GM21390 (cell line): ENCODE measurements around the gene ITGA3.

Source experiments
- ATAC-seq: cut with Tn5 transposase; IDR thresholded peaks from one replicate; pipeline ENCODE4 v1.9.1; 2021; ENCODE audit not compliant: unreplicated experiment

Gene ITGA3

DNA sequence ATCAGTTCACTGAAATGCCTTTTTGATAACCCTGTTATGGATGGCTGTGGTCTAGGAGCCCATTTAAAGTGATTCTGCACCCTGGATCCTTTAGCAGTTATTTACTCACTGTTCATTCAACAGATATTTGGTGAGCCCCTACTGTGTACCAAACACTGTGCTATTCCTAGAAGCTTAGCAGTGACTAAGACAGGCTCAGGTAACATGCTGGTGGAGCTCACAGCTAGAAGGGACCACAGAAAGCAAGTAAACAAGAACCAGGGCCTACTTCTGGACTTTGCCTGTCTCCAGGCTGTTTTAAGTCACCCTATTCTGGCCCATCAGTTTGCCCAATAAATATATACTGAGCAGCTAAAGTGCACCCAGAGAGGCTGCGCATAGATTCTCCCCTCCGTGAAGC lies 11.1 kb downstream of the ITGA3 start:
- no peak for ATAC-seq

DNA sequence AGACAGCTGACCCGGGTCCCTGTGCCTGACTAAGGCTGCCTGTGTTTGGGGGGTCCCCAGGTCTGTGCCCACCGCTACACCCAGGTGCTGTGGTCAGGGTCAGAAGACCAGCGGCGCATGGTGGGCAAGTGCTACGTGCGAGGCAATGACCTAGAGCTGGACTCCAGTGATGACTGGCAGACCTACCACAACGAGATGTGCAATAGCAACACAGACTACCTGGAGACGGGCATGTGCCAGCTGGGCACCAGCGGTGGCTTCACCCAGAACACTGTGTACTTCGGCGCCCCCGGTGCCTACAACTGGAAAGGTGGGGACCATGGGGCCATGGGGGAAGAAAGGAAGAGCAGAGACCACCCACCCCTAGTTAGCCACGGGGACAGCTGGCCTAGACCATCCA lies 12.1 kb downstream of the ITGA3 start:
- ATAC-seq, result no peak

DNA sequence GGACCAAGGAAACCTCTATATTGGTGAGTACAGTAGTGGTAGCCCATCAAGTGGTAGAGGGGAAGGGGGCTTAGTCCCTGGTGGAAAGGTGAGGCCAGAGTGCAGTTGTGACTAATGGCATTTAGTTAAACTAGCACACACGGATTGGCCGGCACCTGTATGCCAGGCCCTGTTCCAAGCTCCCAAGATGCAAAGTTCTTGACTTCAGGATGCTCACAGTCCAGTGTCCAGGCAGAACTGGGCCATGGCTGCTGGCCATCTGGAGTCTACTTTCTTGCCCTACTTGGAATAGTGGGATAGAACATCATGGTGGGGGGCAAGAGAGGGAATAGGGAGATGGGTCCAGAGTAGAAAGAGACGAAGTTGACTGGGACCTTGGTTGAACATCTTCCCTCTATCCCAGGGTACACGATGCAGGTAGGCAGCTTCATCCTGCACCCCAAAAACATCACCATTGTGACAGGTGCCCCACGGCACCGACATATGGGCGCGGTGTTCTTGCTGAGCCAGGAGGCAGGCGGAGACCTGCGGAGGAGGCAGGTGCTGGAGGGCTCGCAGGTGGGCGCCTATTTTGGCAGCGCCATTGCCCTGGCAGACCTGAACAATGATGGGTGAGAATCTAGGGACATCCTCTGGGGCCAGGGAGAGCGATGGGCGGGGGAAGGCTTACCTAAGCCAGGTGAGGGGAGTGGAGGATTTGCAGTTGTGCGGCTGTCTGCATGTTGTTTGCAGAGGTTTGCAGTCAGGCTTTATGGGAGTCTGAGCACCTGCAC lies 15.2 kb downstream of the ITGA3 start:
- ATAC-seq, result no peak

DNA sequence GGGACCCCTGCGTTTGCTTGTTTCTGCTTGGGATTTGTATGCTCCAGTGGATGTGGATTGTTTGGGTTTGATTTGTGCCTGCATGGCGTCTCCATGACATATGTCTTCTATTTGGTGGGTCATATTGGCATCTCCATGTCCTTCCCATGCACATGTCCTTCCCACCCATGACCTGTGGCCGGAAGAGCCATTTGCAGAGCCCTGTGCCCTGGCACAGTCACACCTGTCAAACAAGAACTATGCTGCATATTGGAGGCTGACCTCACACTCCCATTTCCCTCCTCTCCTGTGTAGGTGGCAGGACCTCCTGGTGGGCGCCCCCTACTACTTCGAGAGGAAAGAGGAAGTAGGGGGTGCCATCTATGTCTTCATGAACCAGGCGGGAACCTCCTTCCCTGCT lies 15.8 kb downstream of the ITGA3 start:
- no peak for ATAC-seq

DNA sequence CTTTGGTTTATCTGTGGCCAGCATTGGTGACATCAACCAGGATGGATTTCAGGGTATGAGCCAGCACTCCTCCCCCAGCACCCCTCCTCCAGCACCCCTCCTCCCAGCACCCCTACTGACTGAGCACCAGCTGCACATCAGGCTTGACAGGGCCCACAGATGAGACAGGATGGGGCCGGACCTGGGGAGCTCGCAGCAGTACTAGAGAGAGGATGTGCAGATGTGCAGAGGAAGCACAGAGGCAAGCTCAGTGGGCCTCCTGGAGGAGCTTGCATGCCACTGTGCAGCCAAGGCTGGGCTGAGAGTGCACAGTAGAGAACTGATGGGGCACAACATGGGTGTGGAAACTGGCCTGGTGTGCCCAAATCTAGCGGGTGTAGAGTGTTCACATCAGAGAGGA lies 16.2 kb downstream of the ITGA3 start:
- no peak for ATAC-seq

DNA sequence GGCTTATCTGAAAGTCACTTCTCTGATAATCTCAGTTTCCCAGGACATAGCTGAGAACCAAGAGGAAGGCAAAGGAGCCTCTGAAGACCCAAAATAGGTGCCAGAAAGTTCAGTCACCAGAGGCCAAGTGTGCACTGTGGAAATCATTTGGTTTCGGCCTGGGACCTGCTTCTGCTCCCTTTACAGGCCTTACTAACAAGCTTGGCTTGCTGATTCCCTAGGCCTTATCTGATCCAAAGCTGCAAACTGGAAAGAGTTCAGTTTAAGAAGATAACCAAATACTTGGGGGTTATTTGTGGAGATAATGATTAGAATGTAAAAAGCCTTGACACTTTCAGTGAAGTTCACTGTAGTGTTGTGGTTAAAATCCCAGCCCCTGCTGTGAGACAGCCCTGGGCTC lies 17.0 kb downstream of the ITGA3 start:
- ATAC-seq, result no peak

DNA sequence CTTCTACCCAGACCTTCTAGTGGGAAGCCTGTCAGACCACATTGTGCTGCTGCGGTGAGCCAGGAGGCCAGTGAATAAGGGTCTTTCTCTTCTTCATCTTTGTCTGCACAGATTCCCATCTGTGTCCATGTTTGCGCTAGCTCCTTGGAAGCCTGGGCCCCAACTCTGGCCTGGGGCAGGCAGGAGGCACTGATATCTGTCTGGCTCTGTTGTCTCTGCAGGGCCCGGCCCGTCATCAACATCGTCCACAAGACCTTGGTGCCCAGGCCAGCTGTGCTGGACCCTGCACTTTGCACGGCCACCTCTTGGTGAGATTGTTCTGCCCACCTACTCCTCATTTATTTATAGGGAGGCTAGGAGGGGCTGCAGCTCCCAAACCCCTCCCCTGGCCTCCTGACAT lies 18.3 kb downstream of the ITGA3 start:
- ATAC-seq, result no peak

DNA sequence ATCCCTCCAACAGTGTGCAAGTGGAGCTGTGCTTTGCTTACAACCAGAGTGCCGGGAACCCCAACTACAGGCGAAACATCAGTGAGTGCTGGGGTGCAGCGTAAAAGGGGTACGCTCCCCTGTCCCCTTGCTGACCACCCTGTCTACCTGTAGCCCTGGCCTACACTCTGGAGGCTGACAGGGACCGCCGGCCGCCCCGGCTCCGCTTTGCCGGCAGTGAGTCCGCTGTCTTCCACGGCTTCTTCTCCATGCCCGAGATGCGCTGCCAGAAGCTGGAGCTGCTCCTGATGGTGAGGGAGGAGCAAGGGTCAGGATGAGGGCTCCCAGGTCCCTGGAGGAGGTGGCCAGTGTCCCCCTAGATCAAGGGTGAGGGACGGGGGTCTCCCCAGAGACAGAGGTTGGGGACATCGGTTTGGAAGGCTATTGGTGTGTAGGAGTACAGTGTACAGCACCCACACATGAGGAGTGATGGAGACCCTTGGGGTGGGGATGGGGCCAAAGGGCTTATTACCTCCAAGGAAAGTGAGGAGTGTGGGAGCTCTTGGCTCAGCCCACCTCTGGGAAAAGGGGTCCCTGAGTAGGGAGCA lies 19.6 kb downstream of the ITGA3 start:
- ATAC-seq, result no peak

DNA sequence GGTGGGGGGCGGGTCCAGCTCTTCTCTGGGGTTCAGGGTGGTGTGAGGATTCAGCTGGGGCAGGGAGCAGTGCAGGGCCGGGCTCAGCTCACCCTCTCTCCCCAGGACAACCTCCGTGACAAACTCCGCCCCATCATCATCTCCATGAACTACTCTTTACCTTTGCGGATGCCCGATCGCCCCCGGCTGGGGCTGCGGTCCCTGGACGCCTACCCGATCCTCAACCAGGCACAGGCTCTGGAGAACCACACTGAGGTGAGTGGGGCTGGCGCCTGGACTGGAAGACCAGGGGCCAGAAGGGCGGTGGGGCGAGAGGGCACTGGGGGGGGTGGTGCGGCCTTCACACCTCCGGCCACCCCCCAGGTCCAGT lies 20.3 kb downstream of the ITGA3 start:
- ATAC-seq, result no peak

DNA sequence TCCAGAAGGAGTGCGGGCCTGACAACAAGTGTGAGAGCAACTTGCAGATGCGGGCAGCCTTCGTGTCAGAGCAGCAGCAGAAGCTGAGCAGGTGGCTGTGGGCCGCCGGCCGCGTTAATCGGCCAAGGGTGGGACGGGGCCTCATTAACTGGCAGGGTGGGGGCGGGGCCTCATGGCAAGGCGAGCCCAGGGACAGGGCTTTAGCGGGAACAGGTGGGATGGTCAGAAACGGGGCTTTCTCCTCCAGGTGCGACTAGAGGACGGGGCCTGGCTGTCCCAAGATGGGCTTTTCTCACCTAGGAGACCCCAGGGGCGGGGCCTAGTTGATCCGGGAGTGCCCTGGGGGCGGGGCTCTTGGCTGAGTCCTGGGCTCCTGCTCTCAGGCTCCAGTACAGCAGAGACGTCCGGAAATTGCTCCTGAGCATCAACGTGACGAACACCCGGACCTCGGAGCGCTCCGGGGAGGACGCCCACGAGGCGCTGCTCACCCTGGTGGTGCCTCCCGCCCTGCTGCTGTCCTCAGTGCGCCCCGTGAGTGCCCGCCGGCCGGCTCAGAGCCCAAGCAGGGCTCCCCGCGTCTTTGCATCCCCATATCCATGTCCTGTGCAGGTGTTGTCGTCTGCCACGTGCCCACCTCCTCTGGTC lies 20.8 kb downstream of the ITGA3 start:
- ATAC-seq, result no peak

DNA sequence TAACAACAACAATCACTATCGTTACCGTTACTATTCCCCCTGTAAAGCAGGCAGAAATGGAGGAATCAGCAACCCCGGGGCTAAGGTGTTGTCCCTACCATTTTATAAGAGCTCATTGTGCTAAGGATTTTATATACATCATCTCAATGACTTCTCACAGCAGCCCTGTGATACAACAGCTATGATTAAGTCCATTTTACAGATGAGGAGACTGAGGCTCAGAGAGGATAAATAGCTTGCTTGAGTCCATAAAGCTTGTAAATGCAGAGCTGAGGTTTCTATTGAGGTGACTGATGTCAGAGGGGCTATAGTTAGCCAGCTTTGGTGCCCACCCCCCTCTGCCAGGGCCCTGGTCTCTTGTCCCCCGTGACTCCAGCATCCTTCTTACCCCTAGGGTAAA lies 22.5 kb downstream of the ITGA3 start:
- ATAC-seq, result no peak

DNA sequence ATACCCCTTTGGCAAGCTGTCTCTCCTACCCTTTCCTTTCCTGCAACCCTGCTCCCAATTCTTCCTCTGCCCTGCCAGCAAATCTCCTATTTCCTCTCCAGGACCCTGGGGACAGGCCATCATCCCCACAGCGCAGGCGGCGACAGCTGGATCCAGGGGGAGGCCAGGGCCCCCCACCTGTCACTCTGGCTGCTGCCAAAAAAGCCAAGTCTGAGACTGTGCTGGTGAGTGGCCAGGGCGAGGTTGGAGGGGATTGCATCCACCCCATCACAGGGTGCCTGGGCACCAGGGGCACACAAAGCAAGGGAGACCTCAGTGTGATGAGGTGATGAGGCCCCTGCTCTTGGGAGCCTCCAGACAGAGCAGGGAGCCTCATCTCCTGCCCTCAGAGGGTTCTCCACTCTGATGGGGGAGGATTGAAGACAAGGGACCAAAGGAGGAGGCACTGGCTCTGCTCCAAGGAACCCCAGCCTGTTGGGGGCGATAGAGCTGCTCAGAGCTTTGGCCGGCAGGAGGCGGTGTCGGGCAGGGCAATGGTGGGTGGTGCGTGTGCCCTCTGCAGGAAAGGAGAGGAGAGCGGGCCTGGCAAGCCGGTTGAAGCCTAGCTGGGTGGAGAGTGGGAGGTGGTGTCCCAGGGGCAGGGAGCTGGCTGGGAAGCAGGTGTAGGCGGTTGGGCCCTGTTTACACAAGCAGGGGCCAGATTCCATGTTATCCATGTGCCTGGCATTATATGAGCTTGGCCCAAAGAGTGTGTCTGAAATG lies 23.6 kb downstream of the ITGA3 start:
- ATAC-seq, result no peak

DNA sequence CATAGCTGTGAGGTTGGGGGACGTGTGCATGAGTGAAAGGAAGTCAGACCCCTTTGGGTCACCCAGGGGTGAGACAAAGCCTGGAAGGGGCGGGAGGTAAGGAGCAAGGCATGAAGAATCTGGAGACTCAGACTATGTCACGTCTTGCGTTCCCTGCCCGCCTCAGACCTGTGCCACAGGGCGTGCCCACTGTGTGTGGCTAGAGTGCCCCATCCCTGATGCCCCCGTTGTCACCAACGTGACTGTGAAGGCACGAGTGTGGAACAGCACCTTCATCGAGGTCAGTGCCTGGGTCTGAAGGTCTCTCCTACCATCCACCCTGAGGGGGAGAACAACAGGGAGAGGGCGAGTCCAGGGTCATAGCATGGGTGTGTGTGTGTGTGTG lies 24.2 kb downstream of the ITGA3 start:
- no peak for ATAC-seq

DNA sequence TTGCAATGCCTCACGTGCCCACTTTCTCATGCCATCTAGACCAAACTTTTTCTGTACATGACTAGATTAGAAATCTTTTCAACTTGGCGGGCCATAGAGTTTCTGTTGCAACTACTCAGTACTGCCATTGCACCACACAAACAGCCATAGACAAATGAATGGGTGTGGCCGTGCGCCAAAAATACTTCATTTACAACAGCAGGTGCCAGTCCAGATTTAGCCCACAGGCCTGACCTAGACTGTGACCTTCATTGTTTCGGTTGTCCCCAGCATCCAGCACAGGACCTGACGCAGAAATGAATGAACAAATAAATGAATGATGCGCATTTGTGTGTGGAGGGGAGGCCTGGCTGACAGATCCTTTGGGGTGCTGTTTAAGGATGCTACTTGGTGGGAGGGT lies 24.9 kb downstream of the ITGA3 start:
- ATAC-seq, result no peak

DNA sequence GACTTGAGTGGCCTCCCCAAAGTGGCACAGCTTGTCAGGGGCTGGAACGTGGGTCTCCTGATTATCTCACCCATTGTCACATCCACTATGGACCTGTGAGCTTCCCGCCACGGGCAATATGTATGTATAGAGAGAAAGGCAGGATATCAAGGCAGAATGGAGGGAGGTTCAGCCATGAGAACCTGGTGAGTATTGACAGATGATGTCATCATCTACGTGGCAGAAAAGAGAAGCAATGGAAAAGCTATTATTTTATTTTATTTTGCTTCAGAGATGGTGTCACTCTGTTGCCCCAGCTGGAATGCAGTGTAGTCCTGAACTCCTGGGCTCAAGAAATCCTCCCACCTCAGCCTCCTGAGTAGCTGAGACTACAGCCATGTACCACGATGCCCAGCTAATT lies 25.8 kb downstream of the ITGA3 start:
- no peak for ATAC-seq

DNA sequence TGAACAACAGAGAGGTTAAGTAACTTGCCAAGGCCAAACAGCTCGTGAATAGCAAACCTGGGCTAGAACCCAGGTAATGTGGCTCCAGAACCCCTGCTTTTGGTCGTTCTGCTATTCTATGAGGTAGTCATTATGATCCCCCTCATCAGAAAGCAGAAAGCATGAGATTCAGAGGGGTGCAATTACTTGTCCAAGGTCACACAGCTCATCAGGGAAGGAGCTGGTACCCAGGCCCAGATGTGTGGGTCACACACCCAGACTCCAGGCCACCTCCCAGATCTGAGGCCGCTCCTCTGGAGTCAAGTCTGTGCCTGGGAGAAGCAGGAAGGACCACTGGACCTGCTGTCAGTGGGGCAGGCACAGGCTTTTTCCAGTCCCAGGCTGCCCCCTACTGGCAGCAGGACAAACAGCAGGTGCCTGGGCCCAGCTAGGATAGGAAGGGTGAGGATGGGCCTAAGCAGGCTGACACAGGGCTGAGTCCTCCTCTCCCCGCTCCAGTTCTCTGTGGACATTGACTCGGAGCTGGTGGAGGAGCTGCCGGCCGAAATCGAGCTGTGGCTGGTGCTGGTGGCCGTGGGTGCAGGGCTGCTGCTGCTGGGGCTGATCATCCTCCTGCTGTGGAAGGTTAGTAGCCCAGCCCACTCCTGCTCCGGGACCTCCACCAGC lies 31.5 kb downstream of the ITGA3 start:
- ATAC-seq, result no peak

DNA sequence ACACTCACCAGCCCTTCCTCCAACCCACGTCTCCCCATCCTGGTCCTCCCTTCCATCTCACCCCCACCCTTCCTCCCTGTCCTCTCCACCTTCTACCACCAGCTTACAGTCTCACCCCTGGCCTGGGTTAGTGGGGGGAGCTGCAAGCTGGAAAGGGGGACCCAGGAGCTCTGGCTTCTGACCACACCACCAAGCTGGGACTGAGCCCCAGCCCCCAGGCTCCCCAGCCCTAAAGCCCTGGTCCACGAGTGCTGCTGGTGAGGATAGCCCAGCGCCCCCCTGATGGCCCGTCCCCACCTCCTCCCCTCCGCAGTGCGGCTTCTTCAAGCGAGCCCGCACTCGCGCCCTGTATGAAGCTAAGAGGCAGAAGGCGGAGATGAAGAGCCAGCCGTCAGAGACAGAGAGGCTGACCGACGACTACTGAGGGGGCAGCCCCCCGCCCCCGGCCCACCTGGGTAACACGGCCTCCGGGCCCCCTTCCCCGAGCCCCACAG lies 32.0 kb downstream of the ITGA3 start:
- ATAC-seq, result no peak

DNA sequence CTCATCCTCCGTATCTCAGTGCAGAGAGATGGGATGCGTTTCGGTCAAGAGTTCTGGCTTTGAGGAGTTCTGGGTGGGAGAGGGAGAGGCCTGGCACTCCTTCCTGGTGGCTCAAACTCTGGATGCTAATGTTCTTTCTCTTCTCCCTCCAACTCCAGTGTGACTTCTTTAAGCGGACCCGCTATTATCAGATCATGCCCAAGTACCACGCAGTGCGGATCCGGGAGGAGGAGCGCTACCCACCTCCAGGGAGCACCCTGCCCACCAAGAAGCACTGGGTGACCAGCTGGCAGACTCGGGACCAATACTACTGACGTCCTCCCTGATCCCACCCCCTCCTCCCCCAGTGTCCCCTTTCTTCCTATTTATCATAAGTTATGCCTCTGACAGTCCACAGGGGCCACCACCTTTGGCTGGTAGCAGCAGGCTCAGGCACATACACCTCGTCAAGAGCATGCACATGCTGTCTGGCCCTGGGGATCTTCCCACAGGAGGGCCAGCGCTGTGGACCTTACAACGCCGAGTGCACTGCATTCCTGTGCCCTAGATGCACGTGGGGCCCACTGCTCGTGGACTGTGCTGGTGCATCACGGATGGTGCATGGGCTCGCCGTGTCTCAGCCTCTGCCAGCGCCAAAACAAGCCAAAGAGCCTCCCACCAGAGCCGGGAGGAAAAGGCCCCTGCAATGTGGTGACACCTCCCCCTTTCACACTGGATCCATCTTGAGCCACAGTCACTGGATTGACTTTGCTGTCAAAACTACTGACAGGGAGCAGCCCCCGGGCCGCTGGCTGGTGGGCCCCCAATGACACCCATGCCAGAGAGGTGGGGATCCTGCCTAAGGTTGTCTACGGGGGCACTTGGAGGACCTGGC lies 33.3 kb downstream of the ITGA3 start:
- ATAC-seq, result no peak

DNA sequence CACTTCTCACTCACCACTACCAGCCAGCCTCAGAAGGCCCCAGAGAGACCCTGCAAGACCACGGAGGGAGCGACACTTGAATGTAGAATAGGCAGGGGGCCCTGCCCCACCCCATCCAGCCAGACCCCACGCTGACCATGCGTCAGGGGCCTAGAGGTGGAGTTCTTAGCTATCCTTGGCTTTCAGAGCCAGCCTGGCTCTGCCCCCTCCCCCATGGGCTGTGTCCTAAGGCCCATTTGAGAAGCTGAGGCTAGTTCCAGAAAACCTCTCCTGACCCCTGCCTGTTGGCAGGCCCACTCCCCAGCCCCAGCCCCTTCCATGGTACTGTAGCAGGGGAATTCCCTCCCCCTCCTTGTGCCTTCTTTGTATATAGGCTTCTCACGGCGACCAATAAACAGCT lies 34.2 kb downstream of the ITGA3 start:
- ATAC-seq, result no peak
